ENCODE results near the gene SYT7.
A peak's percentile ranks its signal among the peaks of the same experiment; 100 is the strongest.

The SYT7 gene

DNA sequence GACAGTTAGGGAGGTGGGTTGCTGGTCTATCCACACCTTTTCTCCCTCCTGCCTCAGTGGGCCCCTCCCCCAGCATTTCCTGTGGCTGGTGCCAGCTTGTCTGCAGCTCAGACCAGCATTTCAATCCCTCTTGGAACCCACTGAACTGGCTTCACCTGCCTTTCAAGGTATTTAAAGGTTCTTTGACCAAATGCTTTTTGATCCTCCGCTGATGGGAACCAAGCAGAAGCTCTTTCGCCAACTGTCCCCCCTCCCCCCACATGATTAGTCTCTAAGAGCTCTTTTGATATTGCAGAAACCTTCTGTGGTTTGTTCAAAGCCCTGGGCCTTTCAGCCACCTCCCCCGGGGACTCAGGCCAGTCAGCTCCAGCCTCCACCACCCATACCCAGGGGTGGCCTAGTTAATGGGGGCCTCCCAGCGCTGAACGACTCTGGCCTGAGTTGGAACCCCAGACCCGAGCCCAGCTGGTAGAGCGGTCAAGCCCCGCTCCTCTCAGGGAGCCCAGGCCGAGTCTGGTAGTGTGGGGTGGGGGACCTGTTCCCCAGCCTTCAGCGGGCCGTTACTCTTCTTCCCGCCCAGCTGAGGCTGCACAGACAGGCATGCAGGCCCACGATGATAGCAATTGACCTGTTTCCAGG is 6.0 kb upstream of the SYT7 start:
- no peak for DNase-seq (ENCODE audit: low spot score)
- no peak for FAIRE-seq

DNA sequence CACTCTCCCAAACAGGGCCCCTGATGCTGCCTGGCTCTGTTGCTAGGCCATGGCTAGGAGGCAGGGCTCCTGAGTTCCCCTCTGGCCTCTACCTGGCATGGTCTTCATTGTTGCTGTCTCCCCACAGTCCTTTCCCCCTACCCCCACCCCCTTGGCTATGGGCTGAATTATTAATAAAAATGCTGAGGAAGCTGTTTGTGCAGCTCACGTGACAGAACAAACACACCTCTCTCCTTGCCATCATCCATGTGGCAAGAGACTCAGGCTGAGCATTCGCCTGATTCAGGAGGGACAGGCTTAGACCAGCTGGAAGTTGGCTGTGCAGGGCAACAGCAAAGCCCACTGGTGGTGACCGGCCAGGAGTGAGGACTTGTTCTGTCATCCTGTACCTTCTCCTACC is 4.2 kb upstream of the SYT7 start:
- no peak for DNase-seq (ENCODE audit: low spot score)
- no peak for FAIRE-seq

DNA sequence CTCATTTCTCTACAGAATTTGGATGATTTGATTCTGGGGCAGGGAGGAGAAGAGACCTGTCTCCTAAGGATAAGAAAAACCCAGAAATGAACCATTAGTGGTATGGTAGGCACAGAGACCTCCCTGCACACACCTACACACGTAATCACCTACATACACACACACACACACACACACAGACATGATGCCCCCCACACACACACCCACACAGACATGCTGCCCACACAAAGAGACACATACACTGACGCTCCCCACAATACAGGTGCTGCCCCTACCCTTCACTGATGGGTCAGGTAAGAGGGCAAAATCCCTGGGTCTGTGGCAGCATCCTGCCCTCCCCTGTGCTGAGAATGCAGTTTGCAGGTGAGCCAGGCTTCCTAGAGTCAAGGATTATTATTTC is 1.1 kb upstream of the SYT7 start:
- FAIRE-seq: no peak
- no peak for DNase-seq (ENCODE audit: low spot score)

DNA sequence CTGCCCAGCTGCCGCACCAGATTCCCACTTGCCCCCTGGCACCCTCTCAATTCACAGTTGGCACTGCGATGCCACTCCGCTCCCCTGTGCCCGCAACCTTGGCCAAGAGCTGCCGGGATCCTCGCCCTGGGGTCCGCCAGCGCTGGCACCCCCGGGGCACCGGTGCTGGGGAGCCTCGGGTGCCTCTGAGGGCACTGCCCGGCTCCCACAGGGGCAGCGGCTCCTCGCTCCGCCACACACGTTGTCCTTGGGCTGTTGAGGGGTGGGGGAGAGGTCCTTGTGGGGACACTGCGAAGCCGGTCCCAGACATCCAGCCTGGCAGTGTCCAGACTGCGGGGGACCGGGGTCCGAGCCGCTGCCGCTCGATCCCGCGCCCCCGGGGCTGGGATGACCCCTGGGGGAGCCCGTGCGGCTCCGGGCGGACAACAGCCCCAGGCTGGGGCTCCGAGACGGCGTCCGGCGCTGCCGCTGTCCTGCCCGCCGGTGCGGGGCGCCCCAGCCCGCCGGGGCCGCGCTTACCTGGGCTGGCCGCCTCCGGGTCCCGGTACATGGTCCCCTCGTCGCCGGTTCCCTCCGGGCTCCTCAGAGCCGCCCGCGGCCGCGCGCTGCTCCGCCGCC is 496 bp downstream of the SYT7 start:
- FAIRE-seq (no peak), DNase-seq (ENCODE audit: low spot score) (no peak)

DNA sequence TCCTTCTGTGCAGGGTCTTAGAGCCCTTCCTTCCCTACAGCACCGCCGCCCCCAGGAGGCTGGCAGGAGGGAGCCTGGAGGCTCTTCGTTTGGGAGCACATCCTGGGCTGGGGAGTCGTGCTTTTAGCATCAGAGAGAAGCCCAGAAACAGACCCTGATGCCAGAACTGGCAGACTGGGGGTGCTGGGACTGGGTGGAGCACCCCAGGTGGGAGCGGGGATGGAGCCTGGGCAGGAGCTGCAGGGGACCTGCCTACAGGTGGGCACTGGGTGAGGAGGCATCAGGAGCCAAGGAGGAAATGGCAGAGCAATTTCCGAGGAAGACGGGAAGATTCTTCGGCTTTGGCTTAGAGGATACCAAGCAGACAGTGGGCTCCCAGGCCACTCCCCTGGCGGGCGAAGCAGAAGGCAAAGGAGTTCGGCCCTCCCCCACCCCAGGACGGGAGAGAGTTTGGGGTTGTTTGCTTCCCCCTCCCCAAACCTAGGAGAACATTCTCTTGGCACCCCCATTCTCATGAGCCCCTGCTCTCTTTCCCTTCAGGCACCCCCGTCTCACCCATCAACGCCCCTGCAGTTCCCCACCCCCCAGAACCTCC is 1.1 kb downstream of the SYT7 start:
- no peak for DNase-seq (ENCODE audit: low spot score)
- FAIRE-seq: no peak

DNA sequence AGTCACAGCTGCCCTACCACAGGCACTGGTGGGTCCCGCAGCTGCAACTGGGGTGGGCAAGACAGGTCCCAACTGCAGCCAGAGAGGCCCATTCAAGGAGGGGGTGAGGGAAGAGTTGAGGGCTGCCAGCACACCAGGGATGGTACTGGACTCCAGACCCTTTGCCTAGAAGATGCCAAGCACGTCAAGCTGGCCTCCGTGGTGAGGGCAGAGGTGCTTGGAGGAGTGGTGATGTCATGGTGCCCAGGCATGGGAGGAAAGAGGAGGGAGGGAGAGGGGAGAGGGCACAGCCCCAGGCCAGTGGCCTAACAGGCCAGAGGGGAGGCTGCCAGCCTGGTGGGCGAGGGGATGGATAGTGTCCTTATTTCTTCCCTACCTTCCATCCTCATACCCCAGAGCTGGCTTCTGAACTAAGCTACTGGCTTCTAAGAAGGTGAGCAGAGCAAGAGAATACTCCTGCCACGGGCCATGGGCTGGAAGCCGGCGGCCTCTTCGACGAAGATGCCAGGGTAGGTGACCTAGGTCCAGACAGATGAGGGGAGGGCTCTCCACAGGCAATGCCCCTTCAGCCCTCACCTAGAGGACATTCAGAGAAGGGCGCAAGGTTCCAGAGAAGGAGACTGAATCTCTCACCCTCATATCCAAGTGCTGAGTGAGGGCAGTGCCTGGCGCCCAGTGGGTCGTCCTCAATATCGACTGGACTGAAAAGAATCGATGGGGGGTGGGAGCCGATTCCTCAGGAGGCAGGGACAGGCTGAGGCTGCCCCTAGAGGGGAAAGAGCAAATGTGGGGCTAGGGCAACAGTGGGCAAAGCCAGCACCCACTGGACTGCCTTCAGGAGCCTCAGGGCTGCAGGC is 1.8 kb downstream of the SYT7 start:
- FAIRE-seq (no peak), DNase-seq (ENCODE audit: low spot score) (no peak)

DNA sequence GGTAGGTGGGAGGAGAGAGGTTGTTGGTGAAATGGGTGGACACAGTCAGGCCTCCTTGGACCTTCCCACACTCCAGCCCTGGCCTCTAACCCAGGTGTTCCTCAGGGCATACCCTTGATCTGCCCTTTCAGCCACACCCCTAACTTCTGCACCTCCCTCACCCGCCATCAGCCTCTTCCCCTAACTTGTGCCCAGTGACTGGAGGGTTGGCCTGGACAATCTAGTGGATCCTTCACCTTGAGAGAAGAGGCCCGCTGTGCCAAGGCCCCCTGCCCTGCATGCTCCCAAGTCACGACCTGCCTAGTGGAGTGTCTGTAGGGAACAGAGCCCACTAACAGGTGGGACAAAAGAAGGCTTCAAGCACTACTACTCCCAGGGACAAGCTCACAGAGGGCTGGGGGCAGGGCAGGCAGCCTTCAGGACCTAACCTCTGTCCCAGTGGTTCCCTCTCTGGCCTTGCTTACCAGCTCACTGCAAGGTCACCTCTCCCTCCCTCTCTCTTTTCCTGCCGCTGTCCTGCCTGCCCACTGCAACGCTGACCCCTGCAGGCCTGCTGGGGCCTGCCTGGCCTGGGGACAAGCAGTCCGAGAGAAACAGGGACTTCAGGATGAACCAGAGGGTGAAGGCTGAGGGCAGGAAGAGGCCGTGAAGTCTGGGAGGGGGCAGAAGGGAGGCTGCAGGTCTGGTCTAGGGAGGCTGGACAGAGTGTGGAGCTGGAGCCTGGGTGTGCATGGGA is 3.3 kb downstream of the SYT7 start:
- FAIRE-seq (no peak), DNase-seq (ENCODE audit: low spot score) (no peak)

DNA sequence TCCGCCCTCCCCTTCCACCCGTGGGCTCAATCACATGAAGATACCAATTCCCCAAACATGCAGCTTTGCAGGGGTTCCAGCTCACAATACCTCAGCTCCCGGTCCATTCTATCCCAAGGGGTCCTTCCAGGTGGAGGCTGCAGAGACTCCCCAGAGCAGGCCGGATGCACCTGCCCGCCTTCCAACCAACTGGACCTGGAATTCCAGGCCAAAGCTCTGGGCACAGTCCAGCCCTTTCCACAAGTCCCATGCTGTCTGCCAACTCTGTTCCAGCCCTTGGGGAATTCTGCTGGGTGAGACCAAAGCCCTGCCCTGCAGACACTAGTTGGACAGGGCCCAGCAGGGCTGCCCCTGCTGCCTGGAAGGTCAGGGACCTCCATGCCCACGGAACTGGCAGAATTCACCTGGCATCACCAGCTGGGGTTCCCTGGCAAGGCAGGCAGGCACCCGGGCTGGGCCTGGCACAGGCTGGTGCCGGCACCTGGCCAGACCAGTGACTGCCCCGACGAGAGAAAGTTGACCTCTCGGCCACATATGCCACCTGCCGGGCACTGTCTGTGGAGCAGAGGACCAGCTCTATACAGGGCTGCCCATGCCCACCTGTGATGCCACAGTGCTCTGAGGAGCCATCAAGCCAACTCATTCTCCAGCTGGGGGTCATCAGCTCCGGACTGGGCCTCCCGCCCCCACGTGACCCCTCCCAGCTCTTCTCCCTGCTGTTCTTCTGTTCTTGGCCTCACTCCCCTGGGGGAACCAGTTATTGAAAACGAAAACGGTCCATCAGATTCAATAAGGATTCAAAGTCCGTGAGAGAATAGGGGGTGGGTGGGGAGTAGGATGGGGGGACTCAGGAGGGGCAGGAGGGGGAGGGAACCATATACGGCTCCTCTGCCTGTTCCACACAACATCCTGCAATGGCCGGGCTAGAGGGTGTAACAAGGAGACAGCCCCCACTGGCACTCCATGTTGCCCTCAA is 4.7 kb downstream of the SYT7 start:
- DNase-seq (ENCODE audit: low spot score) (no peak), FAIRE-seq (no peak)

DNA sequence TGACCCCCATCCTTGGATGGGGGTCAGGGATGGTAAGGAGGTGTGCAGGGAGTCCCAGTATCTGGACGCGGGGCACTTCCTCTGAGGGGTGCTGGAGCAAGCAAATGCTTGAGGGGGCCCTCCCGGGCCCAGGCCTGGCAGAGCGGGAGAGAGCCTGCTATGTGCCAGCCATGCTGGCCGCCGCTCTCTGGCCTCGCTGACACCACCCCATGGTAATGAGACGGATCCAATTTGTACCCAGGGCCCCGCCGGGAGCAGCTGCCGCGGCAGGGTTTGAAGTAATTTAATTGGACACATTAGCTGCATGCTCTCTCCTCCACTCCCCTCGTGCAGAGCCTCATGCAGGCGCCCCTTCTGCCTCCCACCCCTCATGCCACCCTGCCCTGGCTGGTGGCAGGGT is 6.3 kb downstream of the SYT7 start:
- FAIRE-seq: no peak
- no peak for DNase-seq (ENCODE audit: low spot score)

DNA sequence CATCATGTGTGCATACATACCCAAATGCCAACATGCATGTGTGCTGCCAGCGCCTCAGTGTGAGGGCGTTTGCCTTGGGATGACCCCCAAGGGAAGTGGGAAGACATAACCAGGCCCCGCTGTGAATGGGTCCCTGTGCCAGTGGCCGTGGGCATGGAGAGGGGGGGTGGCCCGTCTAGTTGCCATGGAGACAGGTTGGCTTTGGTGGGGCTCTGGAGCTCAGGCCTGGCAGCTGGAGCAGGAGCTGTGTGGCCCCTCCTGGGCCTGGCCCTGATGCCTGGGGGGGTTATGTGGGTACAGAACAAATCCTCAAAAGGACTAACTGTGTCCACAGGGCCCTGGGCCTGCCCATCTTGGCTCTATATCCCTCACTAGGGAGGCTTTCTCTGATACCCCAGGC is 8.0 kb downstream of the SYT7 start:
- DNase-seq (ENCODE audit: low spot score): no peak
- FAIRE-seq: no peak

DNA sequence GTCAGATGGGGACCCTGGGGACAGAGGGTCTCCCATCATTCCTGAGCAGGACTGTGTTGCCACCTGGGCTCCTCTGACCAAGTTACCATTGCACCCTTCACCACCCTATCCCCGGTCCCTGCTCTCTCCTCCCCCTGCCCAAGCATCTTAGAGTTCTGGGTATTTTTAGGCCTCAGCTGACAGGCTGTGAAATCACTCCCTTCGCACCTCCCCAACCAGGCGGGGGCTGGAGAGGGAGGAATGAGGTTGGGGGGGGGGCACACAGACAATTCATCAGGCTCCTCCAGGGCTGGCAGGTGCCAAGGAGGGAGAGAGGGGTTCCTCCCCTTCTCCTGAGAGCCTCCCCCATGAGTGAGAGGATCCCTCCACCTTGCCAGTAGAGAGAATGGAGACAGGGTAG is 9.0 kb downstream of the SYT7 start:
- DNase-seq (ENCODE audit: low spot score) (no peak), FAIRE-seq (no peak)

DNA sequence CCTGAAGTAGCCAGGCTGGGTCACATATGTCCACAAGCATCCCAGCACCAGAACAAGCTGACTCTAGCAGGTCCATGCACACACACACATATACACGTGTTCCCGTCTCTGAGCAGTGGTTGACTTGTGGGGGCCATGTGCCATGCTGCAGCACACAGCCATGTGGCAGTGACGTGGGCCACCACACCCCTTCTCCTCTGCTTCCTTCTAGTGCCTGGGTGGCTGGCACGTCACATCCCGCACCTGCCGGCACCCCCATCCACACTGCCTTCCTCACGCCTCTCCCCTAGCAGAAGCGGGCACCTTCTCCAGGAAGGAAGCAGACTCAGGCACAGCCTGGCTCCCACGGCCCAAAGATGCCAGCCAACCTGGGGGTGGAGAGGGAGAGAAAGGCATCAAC is 9.5 kb downstream of the SYT7 start:
- DNase-seq (ENCODE audit: low spot score) (no peak), FAIRE-seq (no peak)

DNA sequence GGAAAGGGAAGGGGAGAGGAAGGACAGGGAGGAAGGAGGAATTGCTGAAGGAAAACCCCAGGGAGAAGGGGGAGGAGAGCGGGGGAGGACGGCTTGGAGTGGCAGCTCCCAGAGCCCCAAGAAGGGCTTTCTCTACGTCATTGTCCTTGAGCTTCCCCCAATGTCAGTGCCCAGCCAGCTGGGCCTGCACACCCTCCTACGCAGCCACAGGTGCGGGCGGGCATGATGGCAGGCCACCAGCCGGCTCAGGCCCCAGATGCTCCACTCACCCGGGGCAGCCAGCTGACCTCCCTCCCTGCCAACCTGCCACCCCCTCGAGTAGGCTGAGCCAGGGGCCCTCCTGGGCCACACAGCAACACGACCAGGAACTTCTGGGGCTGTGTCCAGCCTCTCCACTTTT is 11.2 kb downstream of the SYT7 start:
- FAIRE-seq (no peak), DNase-seq (ENCODE audit: low spot score) (no peak)

DNA sequence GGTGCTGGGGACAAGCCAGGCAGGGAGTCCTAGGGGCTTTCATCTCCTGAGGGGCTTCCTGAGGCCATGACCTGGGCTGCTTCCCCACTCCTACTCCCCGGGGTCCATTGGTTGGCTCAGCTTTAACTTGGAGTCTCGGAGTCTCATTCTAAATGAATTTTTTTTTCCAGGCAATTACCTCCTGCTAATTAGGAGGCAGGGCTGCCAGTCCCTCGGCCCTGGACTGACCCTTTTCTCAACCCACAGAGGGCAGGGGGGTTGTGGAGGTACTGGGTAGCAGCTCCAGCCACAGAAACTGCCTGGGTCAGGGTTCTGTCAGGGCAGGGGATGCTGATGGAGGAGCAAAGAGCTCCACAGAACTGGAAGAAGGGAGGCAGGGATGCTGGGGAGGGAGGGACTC is 11.9 kb downstream of the SYT7 start:
- FAIRE-seq: no peak
- no peak for DNase-seq (ENCODE audit: low spot score)

DNA sequence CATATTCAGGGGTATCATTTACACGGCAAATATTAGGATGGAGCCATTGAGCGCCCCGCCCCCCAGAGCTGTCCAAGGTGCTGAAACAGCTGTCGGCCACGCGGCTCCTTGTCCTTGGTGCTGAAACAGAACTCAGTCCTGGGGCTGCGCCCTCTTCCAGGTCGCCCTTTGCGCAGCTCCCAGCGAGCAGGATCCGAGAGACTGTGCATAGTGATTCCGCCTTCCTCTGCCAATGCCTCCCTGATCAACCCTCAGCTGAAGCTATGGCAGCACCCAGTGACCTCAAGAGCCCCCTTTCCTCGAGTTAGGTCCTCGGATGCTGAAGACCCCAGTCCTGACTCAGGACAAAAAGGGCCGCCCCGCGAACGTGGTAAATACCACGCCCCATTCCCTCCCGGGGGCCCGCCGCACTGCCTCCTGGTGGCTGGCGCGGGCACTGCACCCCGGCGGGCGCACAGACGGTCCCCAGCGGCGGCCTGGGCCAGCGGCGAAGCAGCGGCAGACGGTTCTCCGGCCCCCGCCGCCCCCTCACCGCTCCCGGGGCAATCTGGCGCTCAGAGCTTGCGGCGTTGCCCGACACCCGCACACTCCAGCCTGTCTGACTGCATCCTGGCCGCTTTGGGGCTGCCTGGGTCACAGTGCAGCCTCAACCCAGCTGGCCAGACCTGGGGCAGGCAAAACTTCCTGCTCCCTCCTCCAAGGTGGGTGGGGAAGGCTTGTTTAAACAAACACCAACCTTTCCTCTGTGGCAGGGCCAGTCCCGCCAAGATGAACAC is 13.4 kb downstream of the SYT7 start:
- DNase-seq (ENCODE audit: low spot score): peak; percentile 4
- FAIRE-seq: no peak

DNA sequence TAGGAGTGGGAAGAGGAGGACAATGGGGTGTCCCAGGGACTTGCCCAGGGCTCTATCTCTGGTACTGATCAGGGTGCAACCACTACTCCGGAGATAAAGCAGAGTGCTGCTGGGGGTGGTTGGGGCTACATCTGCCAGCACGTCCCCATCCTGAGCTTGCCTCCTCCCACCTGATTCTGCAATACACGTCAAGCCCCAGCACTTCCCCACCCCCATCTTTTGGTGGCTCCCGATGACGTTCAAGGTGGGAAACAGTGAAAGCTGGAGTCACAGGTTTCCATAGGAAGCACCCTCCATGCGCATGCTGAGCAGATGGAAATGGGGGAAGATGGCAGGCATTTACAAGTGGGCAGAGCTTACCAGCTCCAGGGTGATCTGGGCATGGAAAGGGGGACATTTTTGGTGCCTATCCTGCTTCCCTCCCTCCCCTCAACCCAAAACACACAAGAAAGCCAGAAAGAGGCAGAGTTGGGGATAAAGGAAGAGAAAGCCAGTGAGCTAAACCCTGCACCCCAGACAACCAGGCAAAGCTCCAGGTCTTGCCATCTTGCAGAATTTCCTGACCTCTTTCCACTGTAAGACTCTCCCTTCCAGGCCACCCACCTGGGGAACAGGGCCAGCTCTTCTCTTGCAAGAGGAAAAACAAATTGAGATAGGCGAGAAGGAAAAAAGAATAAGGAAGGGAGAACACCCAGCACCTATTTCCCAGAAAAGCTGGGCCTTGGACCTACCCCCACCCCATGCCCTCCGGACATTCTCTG is 15.8 kb downstream of the SYT7 start:
- no peak for DNase-seq (ENCODE audit: low spot score)
- FAIRE-seq: no peak

DNA sequence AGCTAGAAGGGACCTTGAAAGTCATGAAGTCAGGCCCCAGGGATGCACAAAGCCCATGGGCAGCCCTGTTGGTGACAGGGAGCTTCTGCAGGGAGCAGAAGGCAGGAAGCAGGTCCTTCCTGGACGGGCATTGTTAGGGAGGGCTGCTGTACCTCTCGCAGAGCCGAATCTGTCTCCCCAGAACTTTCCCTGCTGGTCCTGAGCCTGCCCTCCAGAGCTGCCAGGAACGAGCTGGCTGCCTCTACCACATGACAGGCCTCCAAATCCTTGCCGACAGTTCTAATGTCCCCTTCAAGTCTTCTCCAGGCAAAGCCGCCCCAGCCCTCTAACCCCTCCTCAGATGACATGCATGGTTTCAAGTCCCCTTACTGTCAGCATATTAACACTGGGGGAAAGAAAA is 20.1 kb downstream of the SYT7 start:
- FAIRE-seq: no peak

DNA sequence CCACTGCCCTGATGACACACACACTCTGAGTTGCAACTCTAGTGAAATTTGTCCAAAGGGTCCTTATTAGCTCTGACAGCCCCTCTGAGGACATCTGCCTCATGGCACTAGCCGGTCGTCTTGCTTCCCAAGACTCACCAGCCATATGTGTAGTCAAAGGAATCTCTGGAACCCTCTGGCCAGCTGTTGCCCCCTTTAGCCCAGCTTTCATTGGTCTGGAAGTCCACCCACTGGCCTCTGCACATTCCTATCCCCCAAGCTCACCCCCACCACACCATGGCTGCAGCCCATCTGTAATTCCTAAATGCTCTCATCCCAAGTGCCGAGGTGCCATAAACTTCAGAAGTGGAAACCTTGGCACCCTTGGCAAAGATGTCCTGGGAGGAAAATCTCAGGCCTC is 24.3 kb downstream of the SYT7 start:
- FAIRE-seq (no peak), DNase-seq (ENCODE audit: low spot score) (no peak)

More for the DNA sequence above, 20.1 kb downstream of the SYT7 start:
- DNase-seq (ENCODE audit: low spot score): no peak

DNA sequence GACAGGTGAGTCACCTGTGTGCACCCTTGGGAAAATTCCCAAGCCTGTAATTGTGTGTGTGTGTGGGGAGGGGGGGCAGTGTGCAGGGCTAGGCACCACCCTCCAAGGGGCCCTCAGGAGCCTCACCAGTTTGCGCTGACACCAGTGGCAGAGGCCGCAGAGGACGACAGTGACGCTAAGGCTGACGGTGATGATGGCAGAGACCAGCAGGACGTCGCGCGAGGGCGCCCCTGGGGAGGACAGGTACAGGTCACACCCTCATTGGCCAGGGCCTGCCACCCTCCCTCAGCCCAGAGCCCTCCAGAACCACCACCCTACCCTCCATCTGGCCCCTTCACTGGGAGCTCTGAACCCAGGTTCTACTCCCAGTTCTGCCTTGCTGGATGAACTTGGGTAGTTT is 24.9 kb downstream of the SYT7 start:
- no peak for FAIRE-seq
- no peak for DNase-seq (ENCODE audit: low spot score)
